HG03039 (cell line): ENCODE results near the gene FRAS1.
"Not testable (repeated sequence)": the region's sequence is repeated elsewhere in the genome, so short reads cannot be mapped to it uniquely, and the experiment has no call there.

Source experiments
- ATAC-seq: cut with Tn5 transposase; IDR thresholded peaks from one replicate; pipeline ENCODE4 v1.9.1; 2021; ENCODE audit warnings: mild to moderate bottlenecking, moderate library complexity; ENCODE audit not compliant: unreplicated experiment

FRAS1 gene

DNA sequence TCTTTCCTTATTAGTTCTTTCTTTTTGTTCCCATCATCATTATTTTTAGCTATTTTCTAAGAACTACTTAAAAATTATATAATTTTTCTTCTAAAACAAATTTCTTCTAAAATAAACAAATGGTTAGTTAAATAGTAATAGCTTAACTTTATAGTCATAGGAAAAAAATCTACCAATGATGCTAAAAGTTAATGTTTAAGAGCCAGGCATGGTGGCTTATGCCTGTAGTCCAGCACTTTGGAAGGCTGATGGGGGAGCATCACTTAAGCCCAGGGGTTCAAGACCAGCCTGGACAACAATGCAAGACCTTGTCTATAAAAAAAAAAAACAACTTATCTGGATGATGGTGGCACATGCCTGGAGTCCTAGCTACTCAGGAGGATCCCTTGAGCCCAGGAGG, 367.3 kb downstream of the FRAS1 start:
- ATAC-seq, result no peak

DNA sequence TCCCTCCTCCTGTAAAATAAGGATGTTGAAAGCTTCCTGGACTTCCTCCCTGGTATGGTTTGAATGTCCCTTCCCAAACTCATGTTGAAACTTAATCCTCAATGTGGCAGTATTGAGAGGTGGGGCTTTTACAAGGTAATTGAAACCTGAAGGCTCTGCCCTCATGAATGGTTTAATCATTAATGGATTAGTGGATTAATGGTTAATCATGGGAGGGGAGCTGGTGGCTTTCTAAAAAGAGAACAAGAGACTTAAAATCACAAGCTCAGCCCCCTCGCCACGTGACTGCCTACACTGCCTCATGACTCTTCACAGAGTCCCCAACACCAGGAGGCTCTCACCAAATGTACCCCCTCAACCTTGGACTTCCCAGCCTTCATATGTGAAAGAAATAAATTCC, 369.8 kb downstream of the FRAS1 start:
- no peak for ATAC-seq

DNA sequence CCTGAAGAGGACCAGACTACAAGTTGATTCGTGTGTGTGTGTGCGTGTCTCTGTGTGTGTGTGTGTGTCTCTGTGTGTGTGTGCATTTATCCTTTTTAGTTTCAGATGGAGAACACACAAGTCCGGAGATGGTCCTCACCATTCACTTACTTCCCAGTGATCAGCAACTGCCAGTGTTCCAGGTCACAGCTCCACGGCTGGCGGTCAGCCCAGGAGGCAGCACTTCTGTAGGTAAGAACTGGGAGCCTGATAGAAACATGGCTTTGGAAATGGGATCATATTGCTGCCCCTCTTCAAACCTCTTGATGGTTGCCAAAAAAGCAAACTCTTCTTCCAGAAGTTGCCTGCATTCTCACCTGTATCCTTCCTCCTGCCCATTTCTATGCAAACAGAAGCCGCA, 371.9 kb downstream of the FRAS1 start:
- ATAC-seq, result no peak

DNA sequence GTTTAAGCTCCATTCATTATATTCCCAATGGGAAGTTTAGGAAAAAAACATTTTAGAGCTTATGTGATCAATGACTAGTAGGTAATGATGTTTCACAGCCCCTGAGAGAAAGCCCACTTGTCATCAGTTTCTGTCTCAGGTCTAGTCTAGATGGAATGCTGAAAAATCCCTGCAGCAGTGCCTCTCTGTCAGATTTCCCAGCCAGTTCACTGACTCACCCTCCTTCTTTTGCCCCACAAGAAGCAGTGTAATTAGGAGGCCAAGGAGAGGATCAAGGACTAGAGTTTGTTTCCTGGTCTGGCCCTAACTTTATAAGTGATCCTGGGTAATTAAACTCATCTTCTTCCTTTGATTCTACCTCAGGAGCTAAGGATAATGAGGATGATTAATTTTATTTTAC, 375.8 kb downstream of the FRAS1 start:
- ATAC-seq, result no peak

DNA sequence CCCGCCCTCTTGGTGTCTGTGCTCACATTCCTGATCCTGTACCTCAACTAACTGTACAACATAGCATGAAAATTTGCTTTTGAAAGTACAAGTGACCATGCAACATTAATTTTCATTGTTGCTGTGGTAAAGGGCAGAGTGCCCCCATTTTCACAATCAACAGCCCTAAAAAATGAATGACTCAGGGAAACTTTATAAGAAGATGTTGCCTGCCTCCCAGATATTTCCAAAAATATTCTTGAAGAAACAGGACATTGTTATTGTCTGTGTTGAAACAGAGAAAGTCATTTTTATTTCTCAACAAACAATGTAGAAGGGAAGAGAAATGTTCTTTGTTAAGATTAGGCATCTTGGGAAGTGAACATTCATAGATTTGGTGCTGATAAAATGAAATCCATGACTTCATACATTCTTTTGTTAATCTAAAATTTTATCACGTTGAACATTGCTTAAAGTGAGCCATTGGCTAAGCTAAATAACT, 380.5 kb downstream of the FRAS1 start:
- no peak for ATAC-seq

DNA sequence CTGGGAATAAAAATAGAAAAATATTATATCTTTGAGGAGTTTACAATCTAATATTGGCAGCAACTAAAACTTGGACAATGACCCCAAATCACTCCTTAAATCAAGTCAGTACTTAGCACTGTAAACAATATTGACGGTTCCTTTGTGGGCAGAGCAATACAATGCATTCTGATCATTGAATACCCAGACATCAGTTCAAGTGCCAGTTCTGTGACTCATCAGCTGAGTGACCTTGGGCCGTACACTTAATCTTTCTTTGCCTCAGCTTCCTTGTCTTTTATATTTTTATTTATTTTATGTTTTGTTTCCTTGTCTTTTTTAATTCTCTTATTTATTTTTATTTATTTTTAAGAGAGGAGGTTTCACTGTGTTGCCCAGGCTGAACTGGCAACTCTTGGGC, 382.2 kb downstream of the FRAS1 start:
- no peak for ATAC-seq

DNA sequence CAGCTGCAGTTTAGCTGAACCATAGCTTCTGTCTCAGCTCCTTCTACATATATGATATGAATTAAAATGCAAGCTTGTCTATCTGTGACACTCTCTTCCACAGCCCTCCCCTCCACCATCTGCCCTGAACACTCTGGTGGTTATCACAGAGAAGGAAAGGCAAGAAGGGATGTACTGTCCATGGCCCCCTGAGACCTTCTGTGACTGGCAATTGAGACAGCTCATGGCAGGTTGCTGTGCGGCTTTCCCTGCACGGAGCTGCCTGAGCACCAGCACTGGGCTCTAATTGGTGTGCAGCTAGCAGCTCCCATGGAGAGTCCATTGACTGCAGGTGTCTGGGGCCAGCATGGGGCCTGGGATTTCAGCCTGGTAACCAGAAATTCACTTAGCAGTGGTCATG, 384.6 kb downstream of the FRAS1 start:
- ATAC-seq, result no peak

DNA sequence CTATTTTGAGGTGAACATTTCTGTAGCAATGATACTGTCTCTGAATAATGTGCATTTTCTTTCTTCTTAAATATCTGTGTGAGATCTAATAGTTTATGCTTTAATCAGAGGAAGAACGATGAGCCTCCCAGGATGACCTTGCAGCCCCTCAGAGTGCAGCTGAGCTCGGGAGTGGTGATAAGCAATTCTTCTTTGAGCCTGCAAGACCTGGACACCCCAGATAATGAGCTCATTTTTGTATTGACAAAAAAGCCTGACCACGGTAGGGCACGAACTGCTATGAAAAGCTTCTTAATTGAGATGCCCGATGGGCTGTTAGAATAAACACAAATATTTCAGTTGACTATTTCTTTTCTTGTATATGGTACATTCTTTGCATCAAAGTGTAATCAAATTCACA, 389.5 kb downstream of the FRAS1 start:
- no peak for ATAC-seq

DNA sequence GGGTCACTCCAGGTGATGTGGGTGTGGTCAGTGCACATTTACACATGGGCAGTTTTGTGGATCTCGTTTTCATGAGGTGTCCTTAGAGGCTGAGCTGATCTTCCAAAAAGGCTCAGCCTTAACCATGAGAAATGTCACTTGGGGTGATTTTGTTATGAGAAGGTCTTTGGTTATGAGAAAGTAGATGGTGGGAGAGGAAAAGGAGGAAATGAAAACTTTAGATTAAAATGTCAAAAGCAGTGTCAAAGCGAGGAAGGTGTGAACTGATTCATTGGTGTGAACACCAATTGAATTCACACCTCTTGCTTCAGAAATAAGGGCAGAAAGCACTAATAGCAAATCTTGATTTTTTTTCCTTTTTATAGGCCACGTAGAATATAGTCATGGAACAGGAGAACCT, 394.3 kb downstream of the FRAS1 start:
- ATAC-seq, result no peak

DNA sequence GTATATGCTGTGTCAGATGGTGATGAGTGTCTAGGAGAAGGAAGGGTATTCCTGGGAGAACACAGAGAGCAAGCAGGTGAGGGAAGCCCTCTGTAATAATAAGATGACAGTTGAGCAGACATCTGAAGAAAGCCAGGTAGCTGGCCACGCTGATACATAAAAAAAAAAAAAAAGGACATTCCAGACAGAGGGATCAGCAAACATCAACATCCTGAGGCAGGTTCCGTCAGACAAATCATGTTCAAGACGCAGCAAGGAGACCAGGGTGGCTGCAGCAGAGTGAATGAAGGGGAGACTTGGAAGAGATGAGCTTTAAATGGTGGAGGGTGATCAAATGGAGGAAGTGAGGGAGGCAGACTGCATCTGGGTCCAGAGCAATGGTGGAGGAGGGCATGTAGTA, 396.9 kb downstream of the FRAS1 start:
- no peak for ATAC-seq

DNA sequence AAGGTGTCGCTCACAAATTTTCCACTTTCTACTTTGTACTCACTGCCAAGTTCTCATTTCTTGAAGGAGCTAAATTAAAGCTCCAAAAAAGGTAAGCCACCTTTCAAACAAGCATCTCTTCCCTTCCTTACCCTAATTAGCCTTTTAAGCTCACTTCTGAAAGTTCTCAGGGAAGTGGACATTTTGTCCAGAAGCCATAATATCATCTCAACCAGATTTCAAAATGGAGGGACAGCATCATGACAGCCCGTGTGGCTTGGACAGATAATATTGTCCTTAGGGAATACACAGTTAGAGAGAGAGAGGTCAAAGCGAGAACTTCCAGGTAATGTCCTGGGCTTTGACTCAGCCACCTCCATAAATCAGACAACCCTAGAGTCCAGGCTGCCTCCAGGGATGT, 400.6 kb downstream of the FRAS1 start:
- no peak for ATAC-seq

DNA sequence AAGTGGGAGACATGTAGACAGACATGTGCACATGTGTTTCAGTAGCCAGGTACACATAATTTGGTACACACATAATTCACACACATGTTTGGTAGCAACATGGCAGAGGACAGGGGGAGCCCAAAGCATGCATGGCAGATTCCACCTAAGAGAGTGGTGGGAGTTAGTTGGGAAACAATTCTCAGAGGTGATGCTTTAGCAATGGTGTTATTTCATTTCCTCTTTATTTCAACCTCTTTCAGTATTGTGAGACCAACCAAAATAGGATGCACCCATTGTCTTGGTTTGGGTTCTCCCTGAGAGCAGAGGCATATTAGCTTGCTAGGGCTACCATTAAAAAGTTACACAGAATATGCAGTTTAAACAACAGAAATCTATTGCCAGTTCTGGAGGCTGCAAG, 402.2 kb downstream of the FRAS1 start:
- ATAC-seq, result no peak

DNA sequence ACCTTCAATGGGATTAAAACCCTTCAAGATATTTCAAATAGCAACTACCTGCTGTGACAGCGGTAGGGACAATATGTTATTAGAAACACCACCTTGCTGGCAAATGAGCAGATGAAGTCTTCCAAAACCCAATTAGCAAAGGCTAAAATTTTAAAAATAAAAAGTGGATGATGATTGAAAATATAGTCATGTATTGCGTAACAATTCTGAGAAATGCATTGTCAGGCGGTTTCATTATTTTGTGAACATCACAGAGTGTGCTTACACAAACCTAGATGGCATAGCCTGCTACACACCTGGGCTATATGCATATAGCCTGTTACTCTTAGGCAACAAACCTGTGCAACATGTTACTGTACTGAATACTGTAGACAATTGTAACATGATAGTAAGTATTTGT, 403.2 kb downstream of the FRAS1 start:
- no peak for ATAC-seq

DNA sequence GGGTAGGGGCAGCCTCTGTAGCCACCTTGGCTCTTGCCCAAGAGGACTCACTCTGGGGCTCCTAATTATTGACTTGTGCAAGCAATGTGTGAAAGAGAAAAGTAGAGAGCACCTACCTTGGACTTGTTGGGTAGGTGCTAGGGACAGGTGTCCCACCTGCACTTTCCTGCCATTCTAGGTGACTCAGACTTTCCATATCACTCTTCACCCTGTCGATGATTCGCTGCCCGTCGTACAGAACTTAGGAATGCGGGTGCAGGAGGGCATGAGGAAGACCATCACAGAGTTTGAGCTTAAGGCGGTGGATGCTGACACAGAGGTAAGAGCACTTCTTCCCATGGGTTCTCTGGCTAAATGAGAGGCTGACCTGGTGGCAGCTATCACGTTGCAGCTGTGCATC, 407.1 kb downstream of the FRAS1 start:
- ATAC-seq, result no peak

DNA sequence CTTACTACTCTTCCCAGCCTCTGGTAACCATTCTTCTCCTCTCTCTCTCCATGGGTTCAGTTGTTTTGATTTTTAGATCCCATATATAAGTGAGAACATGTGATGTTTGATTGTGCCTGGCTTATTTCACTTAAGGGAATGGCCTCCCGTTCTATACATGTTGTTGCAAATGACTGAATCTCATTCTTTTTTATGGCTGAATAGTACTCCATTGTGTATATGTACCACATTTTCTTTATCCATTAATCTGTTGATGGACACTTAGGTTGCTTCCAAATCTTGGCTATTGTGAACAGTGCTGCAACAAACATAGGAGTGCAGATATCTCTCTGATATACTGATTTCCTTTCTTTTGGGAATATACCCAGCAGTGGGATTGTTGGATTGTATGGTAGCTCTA, 410.1 kb downstream of the FRAS1 start:
- ATAC-seq, result not testable (repeated sequence)

DNA sequence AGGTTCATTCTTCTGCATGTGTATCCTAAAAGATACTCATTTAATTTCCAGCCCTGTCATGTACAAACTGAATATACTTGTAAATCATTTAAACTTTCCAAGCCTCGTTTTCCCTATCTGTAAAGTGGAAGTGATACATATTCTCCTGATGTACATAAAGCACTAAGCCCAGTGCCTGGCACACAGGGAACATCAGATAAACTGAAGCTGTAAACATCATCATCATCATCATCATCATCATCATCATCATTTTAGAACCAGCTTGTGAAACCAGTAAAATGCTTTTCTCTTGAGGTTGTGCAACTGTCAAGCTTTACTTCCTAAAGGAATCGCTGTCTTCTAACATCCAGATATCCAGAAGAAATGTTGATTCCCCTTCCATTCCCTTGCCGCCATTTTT, 411.1 kb downstream of the FRAS1 start:
- no peak for ATAC-seq

DNA sequence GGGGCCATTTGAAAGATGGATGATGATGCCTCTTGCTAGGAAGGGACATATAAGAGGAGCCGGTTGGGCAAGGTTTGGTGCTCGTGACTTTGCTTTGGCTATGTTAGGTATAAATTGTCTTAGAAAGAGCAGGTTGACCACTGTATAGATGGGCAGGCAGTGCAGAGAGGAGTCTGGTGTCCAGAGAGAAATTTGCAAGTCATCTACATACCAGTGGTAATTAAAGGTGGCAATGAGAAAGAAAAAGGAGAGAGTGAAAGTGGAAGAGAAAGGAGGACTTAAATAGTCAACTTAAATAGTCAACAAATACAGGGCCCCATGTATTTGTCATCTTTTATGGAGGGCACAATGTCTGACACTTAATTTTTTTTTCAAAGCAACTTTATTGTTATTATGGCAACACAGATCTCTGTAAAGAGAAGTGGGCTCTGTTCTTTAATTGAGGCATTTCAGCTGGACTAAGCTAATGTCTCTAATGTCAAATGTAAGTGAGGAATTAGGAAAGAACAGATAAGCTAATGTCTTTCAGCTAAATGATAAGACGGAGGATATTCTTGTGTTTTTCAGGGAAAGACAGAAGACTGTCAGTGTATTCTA, 419.1 kb downstream of the FRAS1 start:
- ATAC-seq, result no peak

DNA sequence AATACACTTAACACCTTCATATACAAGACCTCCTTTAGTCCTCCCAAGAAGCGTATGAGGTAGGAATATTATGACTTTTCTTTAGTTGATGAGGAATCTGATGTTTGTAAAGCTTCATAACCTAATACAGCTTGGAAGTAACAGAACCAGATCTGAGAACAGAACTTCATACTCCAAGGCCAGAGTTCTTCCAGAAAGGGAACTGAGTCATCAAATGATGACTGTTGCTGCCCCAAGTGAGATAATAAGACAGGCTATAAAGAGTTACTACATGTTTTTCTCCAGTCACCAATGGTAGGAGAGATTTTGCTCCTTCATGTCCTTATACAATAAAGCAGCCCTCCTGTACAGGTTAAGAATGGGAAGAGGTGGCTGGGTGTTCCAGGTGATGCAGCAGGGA, 420.2 kb downstream of the FRAS1 start:
- no peak for ATAC-seq

DNA sequence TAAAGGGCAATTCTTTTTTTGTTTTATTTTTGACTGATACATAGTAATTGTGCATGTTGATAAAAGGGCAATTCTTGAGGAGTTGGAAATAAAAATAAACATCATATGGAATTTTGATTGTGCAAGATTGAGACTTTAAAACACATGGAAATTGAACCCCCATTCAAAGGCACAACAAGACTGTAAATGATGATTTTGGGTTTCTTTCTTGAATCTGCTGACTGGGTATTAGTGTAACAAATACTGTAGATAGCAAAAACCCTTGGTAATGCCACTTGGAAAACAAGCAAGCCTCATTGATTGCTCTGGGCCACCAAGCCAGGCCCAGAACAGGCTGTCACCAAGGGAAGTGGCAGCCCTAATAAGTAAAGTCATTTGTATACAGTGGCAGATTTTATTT, 421.4 kb downstream of the FRAS1 start:
- no peak for ATAC-seq

DNA sequence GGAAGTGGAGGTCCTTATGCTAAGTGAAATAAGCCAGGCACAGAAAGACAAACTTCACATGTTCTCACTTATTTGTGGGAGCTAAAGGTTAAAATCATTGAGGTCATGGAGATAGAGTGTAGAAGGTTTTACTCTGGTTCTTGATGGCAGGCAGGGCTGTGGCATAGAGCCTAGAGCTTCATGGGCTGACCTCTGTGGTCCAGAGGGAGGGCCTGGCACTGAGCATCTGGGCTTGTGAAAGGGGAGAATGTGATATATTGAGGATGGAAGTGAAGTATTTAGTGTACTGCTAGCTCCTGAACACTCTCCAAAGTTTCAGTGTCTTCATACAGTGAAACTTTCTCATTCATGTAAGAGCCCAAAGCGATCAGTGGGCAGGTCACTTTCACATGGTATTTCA, 423.2 kb downstream of the FRAS1 start:
- no peak for ATAC-seq

DNA sequence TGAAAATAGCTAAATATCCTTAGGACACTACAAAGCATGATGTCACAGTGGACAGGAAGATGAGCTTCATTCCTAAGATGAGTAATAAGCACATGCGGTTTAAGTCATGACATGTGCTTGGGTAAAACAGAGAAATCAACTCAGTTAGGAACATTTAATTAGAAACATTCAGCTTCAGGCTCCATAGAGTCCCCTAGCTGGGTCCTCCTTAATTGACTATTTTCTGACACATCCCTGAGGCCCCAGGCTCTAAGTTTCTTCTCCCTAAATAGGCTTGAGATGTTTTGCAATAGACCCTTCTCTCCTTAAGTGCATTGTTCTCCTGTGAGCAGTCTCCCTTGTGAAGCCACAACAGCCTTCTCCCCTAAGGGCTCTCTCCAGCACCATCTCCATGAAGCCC, 424.1 kb downstream of the FRAS1 start:
- no peak for ATAC-seq

DNA sequence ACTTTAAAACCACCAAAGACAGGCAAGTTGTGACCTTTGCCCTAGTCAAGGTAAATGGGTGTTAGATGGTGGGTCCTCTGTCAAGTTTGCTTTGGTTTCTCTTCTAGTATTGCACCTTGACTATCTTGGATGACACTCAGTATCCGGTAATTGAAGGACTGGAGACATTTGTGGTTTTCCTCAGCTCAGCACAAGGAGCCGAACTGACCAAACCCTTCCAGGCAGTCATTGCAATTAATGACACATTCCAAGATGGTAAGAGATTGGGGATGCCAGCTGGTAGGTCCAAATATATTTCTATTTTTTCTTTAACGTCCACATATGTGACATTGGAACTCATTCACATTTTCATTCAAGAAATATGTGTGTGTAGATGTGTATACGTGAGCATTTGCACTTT, 425.2 kb downstream of the FRAS1 start:
- ATAC-seq, result no peak

DNA sequence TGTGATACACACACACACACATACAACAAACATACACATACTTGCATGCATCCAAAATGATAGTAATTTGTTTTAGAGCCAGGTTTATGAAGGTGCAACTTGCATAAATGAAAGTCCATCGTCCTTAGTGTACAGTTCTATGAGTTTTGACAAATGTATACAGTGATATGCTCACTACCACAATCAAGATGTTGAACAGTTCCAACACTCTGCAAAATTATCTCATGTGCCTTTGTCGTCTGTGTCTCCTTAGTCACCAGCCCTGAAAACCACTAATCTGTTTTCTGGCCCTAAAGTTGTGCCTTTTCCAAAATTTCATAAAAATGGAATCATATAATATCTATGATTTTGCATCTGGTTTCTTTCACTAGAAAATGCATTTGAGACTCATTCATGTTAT, 426.7 kb downstream of the FRAS1 start:
- no peak for ATAC-seq

DNA sequence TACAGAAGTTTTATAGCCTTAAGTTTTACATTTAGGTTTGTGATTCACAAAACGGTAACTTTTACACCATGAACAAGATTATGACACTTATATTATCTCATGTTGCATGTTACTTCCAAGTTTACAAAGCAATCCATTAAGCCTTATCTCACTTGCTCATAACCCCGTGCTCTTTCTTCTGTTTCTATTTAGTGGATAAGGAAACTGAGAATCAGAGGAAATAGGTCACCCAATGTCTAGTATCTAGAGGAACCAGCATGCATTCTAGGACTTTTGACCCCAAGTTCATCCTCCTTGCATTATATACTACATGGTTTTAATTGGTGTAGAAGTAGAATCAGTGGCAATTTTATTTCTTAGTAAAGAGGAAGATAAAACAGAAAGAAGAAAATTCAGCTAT, 427.5 kb downstream of the FRAS1 start:
- ATAC-seq, result no peak
